ENCODE data around the gene DNAJA4. TPM values are rescaled to one million over a fixed set of nuclear protein-coding genes. Genes with fewer than 3 reads are reported as not detected.

Gene DNAJA4
- total RNA-seq, 3 donors from 2014 or later (not counting 1 experiment from before 2014, with no cell fraction given), result 23.2 to 28.8 (median 26.3) TPM

DNA sequence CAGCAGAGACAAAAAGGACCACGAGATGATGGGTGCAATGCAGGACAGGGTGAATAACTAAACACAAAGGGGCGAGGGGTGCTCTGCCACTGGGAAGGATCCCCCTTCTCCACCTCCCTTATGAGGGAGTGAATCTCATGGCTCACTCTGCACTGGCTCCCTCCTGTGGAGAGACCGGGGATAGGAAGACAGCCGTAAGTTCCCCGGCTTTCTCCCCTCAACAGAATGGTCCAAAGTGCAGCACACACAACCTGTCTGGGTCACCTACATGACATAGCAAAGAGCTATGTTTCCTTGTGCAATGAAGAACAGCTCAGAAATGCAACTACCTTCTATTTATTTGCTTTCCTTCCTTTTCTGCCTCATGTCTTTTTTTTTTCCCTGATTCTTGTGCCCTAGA lies 22.2 kb upstream of the DNAJA4 start:
- no peaks in the 10 kb centered on the region for H3K9me3 ChIP-seq (ENCODE audit: control insufficient read depth, insufficient read depth, low read length)
- H3K27me3 ChIP-seq (ENCODE audit: control insufficient read depth, insufficient read depth, low read length), result no peaks in the 10 kb centered on the region
- 80% methylated on average over 5 of the region's 5 CpGs for WGBS (ENCODE audit: insufficient coverage)
- no peaks in the 10 kb centered on the region for H3K4me1 ChIP-seq (ENCODE audit: control insufficient read depth, insufficient read depth, low read length)
- DNase-seq (peak in 1 of 2 donors; percentile 36), ATAC-seq (peak in 1 of 3 donors; percentile 38)
- H3K36me3 ChIP-seq (ENCODE audit: control insufficient read depth, insufficient read depth, low read length), result no peaks in the 10 kb centered on the region
- no peak overlapping the region for H3K27ac ChIP-seq (ENCODE audit: low read length)
- no peaks in the 10 kb centered on the region for H3K9me3 Mint-ChIP-seq
- H3K27ac Mint-ChIP-seq, result no peak overlapping the region
- H3K4me3 ChIP-seq (ENCODE audit: low read length), result no peak overlapping the region
- intact Hi-C loops (cut with micrococcal nuclease), result loop anchor here (5.0 kb wide), 1 partner anchor 115 kb away; no protein-coding TSS in a partner anchor
- H3K36me3 Mint-ChIP-seq, result no peaks in the 10 kb centered on the region
- H3K4me3 Mint-ChIP-seq, result no peak overlapping the region
- no peak for TF ChIP-seq CTCF (IDR thresholded peaks at IDR 0.05)
- no peaks in the 10 kb centered on the region for H3K4me1 Mint-ChIP-seq
- no peaks in the 10 kb centered on the region for H3K27me3 Mint-ChIP-seq (ENCODE audit: low read depth in 2 of 2)

- Histone ChIP-seq H3K9me3 (ENCODE audit: control insufficient read depth, insufficient read depth, low read length) (no peaks in the 10 kb centered on the region), H3K36me3 (ENCODE audit: control insufficient read depth, insufficient read depth, low read length) (no peaks in the 10 kb centered on the region), H3K4me3 (ENCODE audit: low read length) (no peak overlapping the region), H3K27ac (ENCODE audit: low read length) (no peak overlapping the region), H3K4me1 (ENCODE audit: control insufficient read depth, insufficient read depth, low read length) (no peaks in the 10 kb centered on the region), H3K27me3 (ENCODE audit: control insufficient read depth, insufficient read depth, low read length) (no peaks in the 10 kb centered on the region)
- H3K4me3 Mint-ChIP-seq, result no peak overlapping the region
- no peaks in the 10 kb centered on the region for H3K27me3 Mint-ChIP-seq (ENCODE audit: low read depth in 2 of 2)
- H3K36me3 Mint-ChIP-seq, result no peaks in the 10 kb centered on the region
- intact Hi-C loops (cut with micrococcal nuclease), result loop anchor here (5.0 kb wide), 1 partner anchor 116 kb away; no protein-coding TSS in a partner anchor
- H3K4me1 Mint-ChIP-seq, result no peaks in the 10 kb centered on the region
- no peak for DNase-seq
- H3K9me3 Mint-ChIP-seq, result no peaks in the 10 kb centered on the region
- H3K27ac Mint-ChIP-seq, result no peak overlapping the region
- 87% methylated on average over 6 of the region's 6 CpGs for WGBS (ENCODE audit: insufficient coverage)
- TF ChIP-seq CTCF (IDR thresholded peaks at IDR 0.05), result no peak
- no peak for ATAC-seq
These were observed 21.3 kb upstream of the DNAJA4 start for GRCh38 chr15:78243058-78243457.

- H3K27ac Mint-ChIP-seq, result no peak overlapping the region
- intact Hi-C loops (cut with micrococcal nuclease), result loop anchor here (5.0 kb wide), 1 partner anchor 116 kb away; no protein-coding TSS in a partner anchor
These were observed 20.8 kb upstream of the DNAJA4 start for GRCh38 chr15:78243491-78243941.

More at GRCh38 chr15:78243491-78243941, 20.8 kb upstream of the DNAJA4 start:
- H3K9me3 Mint-ChIP-seq, result no peaks in the 10 kb centered on the region
- Histone ChIP-seq H3K36me3 (ENCODE audit: control insufficient read depth, insufficient read depth, low read length) (no peaks in the 10 kb centered on the region), H3K4me3 (ENCODE audit: low read length) (no peak overlapping the region), H3K4me1 (ENCODE audit: control insufficient read depth, insufficient read depth, low read length) (no peaks in the 10 kb centered on the region), H3K9me3 (ENCODE audit: control insufficient read depth, insufficient read depth, low read length) (no peaks in the 10 kb centered on the region), H3K27me3 (ENCODE audit: control insufficient read depth, insufficient read depth, low read length) (no peaks in the 10 kb centered on the region), H3K27ac (ENCODE audit: low read length) (no peak overlapping the region)
- ATAC-seq (no peak), DNase-seq (no peak)
- TF ChIP-seq CTCF (IDR thresholded peaks at IDR 0.05), result no peak
- H3K4me1 Mint-ChIP-seq, result no peaks in the 10 kb centered on the region
- no peaks in the 10 kb centered on the region for H3K27me3 Mint-ChIP-seq (ENCODE audit: low read depth in 2 of 2)
- 77% methylated on average over 6 of the region's 6 CpGs for WGBS (ENCODE audit: insufficient coverage)
- H3K4me3 Mint-ChIP-seq, result no peak overlapping the region
- no peaks in the 10 kb centered on the region for H3K36me3 Mint-ChIP-seq
